NCI-H1105 (cell line): ENCODE results near the gene LEPROT.
"Not testable (repeated sequence)": the region's sequence is repeated elsewhere in the genome, so short reads cannot be mapped to it uniquely, and the experiment has no call there.

Experiments
- DNase-seq: peaks from one replicate; lab custom pipeline; 2025; lab: John Stamatoyannopoulos, UW

LEPROT gene

DNA sequence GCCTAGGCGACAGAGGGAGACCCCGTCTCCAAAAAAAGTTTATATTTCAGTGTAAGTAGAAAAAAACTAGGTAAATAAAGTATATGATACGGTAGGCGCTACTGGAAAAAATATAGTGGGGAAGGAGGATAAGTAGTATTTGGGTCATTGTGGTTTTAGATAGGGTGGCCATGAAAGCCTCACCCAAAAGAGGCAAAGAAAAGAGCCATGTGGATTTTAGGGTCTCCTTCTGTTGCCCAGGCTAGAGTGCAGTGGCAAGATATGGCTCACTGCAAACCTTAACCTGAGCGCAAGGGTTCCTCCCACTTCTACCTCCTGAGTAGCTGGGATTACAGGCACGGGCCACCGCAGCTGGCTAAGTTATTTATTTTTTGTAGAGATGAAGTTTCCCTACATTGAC lies 17.1 kb downstream of the LEPROT start:
- DNase-seq: no peak

DNA sequence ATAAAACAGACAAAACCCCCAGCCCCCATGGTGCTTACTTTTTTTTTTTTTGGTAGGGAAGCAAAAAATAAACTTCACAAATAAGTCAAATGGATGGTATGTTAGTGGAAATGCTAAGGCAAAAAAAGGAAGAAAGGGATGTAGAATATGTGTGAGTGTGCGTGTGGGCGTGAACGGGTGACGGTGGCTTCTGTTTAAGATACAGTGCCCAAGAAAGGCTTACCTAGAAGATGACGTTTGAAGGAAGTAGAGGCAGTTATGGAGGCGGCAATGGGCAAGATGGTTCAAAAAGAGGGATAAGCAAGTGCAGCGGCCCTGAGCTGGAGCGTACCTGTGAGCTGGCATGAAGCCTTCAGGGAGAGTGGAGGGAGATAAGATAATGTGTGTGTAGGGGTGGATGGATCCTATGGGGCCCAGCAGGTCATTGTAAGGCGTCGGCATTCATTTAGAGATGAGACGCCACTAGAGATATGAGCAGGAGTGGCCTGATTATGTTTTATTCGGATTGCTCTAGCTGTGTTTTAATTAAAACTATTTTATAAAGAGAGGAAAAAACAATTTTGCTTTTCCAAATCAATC lies 19.9 kb downstream of the LEPROT start:
- DNase-seq: no peak

DNA sequence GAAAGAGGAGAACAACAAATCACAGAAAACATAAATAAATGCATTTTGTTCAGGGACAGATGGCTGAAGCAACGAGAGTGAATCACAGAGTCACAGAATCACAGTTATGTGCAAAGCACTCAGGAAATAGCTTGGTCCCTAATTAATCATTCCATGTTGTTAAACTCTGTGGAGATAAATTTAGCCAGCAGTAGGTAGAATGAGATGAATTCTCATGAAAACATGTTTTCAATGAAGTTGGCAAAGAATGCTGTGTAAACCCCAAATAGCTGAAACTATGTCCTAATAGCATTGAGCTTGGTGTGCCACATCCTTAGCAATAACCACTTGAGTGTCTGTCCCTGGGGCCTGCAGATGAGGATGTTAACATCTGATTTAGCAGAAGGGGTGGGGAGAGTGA lies 20.4 kb downstream of the LEPROT start:
- DNase-seq: no peak

DNA sequence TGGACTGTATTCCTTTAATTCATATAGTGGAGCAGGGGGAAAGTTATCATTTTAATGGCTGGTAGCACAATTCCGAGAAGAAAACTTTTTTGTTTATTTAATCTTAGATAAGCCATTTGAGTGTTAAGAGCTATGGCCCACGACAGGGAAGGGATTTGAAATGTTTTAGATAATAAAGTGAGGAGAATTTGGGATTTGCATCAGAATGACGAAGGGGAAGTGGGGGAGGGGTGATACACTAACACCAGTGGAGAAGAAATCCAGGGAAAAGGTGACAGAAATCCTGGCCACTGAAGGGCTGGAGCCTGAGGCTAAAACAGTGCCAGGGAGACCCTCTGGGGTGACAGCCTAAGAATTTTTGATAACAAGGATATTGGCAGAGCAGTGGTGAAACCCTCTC lies 21.0 kb downstream of the LEPROT start:
- DNase-seq: no peak

DNA sequence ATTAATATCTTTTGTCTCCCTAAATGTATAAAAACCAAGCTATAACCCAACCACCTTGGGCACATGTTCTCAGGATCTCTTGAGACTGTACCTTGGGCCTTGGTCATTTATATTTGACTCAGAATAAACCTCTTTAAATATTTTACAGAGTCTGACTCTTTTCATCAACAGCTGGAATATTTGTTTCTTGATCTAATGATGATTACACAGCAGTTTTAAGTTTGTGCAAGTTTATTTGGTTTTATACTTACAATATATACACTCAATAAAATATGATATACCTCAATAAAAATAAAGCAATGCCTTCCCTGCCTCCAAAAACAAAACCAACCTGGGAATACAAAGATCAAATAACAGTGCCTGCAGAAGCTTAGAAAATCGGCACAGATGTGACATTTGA lies 22.0 kb downstream of the LEPROT start:
- no peak for DNase-seq

DNA sequence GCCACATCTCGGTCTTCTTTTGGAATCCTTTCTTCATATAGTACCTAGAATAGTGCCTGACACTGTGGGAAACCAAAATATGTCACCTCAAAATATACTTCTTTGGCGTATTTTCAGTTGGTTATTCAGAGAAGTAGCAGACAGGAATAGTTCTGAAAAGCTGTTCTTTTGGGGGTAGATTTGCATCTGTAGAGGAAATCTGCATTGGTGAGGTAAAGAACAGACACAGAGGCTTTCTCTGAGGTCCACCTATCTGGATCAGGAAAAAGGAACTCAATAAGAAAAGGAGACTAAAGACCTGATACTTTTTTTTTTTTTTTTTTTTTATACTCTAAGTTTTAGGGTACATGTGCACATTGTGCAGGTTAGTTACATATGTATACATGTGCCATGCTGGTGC lies 23.2 kb downstream of the LEPROT start:
- no peak for DNase-seq

DNA sequence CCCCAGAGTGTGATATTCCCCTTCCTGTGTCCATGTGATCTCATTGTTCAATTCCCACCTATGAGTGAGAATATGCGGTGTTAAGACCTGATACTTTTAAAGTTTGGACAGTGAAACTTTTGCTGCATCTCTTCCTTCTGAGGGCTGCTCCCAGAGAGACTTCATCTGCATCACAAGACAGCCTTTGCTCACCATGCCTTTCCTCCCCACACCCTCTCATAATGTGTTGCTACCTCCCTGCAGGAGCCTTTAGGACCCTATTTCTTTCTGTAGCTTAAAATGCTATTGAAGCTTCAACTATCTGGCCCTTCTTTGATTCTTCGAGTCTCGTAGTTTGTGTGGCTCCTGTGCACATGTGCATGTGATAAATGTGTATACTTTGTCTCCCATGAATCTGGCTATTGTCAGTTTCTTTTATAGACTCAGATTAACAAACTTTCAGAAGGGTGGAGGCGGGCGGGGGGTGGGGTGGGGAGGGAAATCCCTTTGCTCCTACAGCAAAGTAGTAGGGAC lies 23.7 kb downstream of the LEPROT start:
- no peak for DNase-seq

DNA sequence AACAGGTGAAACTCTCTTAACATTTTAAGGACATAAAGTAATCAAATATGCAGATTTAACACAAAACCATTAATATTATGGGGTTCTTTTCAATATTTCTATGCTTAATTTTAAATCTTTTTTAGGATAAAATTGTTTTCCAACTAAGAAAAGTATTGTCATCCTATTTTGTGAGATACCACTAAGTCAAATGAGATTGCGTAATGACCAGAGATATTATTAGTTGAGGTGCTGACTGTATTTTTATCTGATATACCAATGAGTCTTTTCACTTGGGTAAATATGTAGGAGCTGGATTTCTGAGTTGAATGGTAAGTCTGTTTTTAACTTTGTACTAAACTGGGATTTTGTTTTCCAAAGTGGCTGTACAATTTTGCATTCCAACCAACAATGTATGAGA lies 25.4 kb downstream of the LEPROT start:
- DNase-seq: no peak

DNA sequence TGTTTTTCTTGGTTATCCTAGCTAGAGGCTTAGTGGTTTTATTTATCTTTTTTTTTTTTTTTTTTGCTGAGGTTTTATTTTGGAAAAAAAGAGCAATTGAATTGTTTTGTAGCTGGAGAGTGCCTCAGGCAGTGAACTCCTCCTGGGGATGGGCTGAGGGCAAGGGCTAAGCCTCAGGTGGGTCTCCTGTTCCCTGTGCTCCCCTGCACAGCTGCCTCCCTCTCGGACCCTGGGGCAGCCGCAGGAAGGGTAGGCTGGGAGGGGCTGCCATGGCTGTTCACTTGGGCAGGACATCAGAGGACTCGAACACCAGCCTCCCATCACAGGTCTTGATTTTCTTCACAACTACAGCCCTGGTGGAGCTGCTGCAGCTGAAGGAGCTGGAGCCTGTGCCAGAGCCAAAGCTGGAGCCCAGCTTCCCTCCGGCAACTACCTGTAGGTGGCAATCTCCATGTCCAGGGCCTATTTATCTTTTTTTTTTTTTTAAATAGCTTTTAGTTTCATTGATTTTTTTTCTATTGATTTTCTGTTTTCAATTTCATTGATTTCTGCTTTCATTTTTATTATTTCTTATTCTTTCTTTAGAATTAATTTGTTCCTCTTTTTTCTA lies 28.9 kb downstream of the LEPROT start:
- DNase-seq: no peak

DNA sequence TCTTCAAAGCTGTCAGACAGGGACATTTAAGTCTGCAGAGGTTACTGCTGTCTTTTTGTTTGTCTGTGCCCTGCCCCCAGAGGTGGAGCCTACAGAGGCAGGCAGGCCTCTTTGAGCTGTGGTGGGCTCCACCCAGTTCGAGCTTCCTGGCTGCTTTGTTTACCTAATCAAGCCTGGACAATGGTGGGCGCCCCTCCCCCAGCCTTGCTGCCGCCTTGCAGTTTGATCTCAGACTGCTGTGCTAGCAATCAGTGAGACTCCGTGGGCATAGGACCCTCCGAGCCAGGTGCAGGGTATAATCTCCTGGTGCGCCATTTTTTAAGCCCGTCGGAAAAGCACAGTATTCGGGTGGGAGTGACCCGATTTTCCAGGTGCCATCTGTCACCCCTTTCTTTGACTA lies 35.2 kb downstream of the LEPROT start:
- DNase-seq: not testable (repeated sequence)

DNA sequence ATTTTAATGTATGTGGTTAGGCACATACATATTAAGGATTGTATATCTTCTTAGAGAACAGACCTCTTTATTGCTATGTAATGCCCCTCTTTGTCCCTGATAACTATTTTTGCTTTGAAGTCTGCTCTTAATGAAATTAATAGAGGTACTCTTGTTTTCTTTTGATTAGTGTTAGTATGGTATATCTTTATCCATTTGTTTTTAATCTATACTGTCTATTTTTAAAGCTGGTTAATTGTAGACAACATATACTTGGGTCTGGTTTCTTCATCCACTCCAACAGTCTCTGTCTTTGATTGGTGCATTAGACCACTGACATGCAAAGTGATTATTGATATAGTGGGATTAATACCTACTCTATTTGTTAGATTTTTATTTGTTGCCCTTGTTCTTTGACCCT lies 36.0 kb downstream of the LEPROT start:
- no peak for DNase-seq

DNA sequence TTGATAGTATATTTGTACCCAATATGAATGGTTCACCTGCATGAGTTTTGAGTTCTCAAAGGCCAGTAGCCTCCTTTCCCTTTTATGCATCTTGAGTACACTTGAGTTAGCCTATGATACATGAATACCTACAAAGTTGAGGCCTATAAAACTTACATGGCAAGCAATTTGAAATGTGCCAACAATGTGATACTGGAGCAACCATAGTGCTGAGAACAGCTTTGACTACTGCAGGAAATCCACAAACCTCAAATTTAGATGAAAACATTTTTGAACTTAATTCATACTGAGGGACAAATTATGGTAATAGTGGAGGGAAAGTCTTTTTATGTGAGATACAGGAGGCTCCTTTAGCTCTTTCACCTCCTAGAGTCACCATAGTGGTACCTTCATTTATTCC lies 37.4 kb downstream of the LEPROT start:
- DNase-seq: no peak

DNA sequence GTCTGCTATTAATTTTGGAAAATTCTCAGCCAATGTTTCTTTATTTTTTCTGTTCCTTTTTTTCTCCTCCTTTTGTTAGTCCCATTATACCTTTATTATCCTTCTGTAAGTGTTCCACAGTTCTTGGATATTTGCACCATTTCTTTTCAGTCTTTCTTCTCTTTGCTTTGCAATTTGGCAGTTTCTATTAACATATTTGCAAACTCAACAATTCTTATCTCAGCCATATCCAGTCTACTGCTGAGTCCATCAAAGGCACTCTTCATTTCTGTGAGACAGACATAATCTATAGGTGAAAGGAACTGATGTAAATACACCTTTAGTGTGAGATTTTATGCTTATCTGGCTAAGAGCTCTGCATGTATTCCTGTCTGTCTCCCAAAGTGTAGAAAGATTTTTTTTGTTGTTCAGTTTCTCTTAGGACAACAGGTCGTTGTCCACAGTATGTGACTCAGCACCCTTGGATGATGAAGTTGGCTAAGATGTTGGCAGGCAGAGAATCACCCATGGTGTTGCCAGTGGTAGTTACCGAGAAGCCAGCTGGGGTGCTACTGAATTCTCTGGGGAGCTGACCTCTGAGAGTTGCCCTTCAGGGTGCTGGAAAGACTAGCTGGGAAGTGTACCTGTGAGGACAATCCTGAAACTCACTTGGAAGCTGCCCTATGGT lies 38.4 kb downstream of the LEPROT start:
- no peak for DNase-seq

DNA sequence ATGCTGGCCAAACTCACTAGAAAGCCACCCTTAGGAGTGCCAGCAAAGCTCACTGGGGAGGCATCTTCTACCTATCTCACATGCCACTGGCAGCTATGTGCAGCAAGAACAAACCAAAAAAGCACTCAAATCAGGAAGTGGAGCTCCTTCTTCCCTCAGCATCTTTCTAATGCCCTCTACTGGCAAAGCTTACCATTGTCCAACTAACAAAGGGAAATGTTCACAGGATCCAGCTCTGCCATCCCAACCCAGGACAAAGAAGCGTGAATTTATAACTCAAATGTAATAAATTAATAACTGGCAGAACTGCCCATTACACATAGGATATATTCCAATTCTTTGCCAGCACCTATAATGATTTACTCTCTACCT lies 38.9 kb downstream of the LEPROT start:
- no peak for DNase-seq

DNA sequence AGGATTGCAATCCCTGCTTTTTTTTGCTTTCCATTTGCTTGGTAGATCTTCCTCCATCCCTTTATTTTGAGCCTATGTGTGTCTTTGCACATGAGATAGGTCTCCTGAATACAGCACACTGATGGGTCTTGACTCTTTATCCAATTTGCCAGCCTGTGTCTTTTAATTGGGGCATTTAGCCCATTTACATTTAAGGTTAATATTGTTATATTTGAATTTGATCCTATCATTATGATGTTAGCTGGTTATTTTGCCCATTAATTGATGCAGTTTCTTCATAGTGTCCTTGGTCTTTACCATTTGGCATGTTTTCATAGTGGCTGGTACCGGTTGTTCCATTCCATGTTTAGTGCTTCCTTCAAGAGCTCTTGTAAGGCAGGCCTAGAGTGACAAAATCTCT lies 45.4 kb downstream of the LEPROT start:
- DNase-seq: not testable (repeated sequence)

DNA sequence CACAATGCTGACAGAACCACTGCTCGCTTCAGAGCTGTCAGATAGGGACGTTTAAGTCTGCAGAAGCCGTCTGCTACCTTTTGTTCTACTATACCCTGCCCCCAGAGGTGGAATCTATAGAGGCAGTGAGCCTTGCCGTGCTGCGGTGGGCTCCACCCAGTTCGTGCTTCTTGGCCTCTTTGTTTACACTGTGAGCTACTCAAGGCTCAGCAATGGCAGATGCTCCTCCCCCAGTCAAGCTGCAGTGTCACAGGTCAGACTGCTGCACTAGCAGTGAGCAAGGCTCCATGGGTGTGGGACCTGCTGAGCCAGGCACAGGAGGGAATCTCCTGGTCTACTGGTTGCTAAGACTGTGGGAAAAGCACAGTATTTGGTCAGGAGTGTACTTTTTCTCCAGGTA lies 47.1 kb downstream of the LEPROT start:
- DNase-seq: peak; percentile 38

DNA sequence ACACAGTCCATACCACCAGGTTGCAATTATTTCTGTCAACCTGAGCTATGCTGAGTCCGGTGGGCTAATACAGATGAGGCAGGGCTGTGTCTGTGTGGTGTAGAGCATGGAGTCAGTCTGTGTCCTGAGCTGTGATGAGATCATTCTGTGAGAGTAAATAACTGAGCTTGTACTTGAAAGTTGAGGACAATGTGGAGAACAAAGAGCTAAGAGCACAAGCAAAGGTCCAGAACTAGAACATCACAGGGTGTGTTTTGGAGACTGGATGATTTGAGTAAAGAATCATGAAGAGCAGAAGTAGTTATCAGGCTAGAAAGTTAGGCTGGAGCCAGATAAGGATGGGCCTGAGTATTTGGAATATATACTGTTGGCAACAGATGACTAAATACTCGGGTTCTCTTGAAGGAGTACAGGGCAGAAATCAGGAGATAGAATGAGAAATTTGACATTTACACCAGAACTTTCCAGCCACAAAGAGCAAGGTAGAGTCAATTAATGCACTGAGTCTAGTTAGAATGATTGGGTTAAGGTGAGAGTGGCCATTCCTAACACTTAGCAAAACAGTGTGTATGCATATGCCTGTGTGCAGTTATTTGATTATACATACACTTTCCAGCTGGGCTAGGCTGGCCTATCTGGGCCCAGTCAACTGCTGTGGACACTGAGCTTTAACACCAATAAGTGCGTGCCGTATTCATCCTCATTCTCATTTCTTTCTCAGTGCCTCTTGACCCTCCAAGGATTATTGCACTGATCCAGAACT lies 48.8 kb downstream of the LEPROT start:
- DNase-seq: no peak

DNA sequence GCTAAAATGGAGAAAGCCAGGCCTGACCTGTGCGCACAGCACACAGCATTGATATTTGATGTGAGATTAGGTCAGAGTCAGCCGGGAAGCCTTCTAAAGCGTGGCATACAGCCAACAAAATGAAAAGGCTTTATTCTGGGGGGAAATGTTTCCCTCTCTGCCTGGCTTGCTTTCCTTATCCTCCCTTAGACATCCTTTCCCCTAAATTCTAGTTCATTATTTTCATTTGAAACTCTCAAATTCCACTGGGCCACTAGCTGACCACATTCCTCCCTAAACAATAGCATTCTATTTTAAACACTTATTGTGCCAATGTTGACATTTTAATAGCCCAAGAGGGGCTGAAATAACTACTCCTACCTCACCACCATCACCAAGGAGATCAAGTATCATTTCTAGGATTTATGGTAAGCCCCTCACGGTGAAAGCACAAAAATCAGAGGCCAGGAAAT lies 49.4 kb downstream of the LEPROT start:
- DNase-seq: peak; percentile 20

DNA sequence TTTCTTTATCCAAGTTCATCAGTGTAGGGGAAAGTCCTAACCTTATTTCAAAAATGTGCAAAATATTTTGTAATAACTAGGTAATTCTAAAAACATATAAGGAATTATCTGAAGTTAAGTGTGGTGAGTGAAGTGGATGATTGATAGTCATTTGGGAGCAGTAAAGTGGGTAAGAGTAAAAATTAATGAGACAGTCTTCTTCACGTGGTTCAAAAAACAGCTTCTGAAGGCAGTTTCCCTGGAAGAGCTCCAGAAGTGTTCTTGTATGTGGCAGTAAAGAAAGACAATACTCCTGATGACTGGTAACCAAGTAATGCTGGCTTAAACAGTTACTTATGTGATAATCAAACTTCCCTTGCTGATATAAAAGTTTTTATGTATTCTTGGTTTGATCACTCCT lies 50.3 kb downstream of the LEPROT start:
- no peak for DNase-seq

DNA sequence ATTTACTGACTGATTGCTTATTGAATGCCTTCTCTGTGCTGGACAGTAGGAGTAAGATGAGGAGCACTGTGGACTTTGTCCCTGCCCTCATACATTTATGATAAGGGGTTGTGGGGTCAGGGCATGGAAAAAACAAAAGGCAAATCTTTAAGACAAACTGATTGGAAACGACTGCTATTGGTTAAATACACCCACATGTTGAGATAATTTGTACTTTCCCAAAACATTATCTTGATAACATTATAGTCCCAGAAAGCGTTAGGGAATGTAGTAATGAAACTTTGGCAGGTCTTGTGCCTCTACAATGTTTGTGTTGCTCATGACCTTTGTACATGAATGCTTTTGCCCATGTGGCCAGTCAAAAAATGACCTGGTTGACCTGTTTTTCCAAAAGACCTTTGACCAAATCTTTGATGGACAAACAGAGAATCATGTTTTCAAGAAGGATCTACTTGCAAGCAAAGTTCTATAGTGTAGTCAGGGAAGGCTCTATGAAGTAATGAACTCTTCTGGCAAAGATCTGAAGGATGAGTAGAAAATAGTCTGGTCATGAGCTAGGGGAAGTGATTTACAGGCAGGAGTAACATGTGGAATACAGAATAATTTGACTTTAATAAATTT lies 50.9 kb downstream of the LEPROT start:
- DNase-seq: no peak

DNA sequence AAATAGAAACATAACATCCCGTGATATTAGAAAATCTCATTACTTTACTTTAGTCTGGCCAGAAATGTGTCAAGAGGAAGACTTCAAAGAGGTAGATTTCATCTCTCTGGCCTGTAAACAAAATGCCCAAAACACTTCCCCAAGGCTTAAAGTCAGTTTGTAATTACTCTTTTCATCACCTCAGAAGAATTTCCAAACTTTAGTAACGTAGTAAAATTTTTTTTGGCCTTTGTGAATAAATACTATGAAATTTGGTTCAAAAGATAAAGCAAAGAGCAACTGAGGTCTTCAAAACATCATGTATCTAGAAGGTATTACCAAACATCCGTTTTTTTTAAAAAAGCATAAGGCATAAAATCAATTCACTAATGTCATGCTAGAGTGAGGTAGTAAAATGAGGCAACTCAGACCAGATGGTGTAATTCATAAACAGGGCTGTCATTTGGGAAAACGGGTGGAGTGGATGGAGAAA lies 51.4 kb downstream of the LEPROT start:
- DNase-seq: no peak

DNA sequence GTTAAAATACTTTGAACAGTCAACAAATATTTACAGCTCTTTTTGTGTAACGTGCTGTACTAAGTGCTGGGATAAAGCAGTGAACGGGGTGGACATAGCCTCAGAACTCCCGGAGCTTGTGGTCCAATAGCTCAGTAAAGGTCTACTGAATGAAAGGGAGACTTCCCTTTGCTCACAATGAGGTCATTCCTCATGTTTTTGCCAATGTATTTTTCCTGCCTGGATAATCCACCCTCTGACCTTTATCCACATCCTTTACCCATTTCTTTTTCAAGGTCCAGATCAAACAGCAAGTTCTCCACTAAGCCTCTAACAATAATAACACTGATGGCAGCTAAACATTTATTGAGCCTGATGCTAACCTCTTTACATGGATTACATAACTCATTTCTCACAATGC lies 55.9 kb downstream of the LEPROT start:
- DNase-seq: no peak
